Hepatocyte (in vitro differentiated cells): ENCODE results near the gene ANKS1B.

ENCODE experiments used
- CTCF ChIP-seq: fragments of 200-600 bp; sonication (generic); IDR thresholded peaks from 2 replicates; pipeline ENCODE4 v1.5.1; 2016; ENCODE audit warnings: antibody characterized with exemption, mild to moderate bottlenecking; ENCODE audit not compliant: poor library complexity
- EZH2phosphoT487 ChIP-seq: fragments of 200-600 bp; sonication (generic); IDR thresholded peaks from one replicate; pipeline ENCODE4 v1.6.1; 2018; ENCODE audit warnings: antibody characterized with exemption, mild to moderate bottlenecking, low read depth, moderate library complexity; ENCODE audit not compliant: unreplicated experiment, severe bottlenecking

- TF ChIP-seq CTCF (no peak), EZH2phosphoT487 (no peak)
Measured at GRCh38 chr12:99110868-99111267, 873.9 kb downstream of the ANKS1B start.
